Activated CD8-positive, alpha-beta memory T cell treated with anti-CD3 and anti-CD28 coated beads, Interleukin-2, amount 50 U/mL, for 48 hours (primary cell): ENCODE measurements around the gene SPDYE17.
A peak's percentile ranks its signal among the peaks of the same experiment; 100 is the strongest.
"Not testable (repeated sequence)": the region's sequence is repeated elsewhere in the genome, so short reads cannot be mapped to it uniquely, and the experiment has no call there.

Experiments
- DNase-seq: peaks from one replicate; pipeline ENCODE4 v3.0.0-alpha.2; 2020

The SPDYE17 gene

DNA sequence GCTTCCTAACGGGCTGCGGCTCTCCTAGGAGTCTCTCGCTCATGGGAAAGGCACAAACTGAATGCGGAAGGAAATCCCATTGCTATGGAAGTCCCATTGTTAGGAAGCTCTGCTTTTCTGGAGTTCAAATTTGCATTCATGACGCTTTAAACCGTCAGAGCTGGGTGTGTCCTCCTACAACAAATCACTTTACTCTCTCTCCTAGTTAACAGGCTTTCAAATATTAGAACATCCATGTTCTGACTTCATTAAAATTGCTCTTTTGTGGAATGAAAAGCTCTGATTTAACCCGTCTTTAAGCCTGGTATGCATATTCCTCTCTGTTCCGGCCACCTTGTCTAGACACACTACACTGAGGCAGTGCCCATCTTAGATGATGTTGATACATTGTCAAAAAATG lies at the start of gene SPDYE17:
Gene SPDYE17 (minus strand): TSS at position 101 of the 400 bp plus-strand sequence. CDS start 1,791 bp downstream, outside the sequence.
- DNase-seq, result not testable (repeated sequence)

- not testable (repeated sequence) for DNase-seq
These were observed 48.1 kb upstream of the SPDYE17 start for GRCh38 chr7:77080236-77080635.

DNA sequence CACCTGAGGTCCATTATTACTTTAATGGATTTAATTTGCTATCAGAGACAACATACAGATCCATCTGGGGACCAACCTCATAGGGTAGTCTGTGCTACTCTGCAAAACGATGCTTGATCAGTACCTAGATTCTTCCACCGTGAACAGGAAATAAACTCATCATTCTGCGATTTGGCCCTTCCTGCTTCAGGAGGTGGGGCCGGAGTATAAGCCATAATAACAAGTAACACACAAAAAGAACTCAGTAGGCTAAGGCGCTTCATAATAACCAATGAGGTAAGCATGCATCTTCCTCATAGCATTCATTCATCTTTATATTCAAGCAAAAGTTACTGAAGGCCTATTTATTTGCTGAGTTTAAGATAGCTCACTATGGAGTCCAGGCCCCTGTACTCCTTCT lies 47.5 kb upstream of the SPDYE17 start:
- not testable (repeated sequence) for DNase-seq

DNA sequence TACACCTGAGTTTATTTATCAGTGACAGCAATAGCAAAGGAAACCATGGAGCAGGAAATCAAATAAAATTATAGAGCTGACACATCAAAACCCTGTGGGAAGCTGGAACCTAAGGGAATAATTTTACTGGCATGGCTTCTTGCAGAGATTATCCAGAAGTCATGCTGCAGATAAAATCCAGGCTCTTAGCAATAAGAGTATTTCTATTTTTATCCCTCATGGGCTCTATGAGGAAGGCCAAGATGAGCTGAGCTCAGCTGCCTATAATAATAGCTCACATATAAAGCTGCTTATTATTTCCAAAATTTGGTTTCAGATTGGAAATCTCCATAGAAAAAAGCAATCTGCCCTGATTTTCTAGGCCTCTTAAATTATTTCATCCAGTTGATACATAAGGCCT lies 47.0 kb upstream of the SPDYE17 start:
- not testable (repeated sequence) for DNase-seq

DNA sequence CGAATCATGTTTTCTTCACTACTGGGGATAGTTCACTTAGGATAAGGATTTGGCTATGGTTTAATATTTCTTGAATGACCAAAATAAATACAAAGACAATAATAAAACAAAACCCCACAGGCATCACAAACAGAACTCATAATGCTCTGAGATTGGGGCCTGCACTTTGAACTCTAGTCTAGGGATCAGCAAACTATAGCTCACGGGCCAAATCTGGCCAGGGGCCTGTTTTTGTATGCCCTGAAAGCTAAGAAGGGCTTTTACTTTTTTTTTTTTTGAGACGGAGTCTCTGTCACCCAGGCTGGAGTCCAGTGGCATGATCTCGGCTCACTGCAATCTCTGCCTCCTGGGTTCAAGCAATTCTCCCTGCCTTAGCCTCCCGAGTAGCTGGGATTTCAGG lies 44.9 kb upstream of the SPDYE17 start:
- not testable (repeated sequence) for DNase-seq

GRCh38 chr7:77074786-77075396 lies 42.7 kb upstream of the SPDYE17 start:
- DNase-seq, result not testable (repeated sequence)

- DNase-seq, result not testable (repeated sequence)
These were observed 38.9 kb upstream of the SPDYE17 start for GRCh38 chr7:77071108-77071507.

- DNase-seq, result not testable (repeated sequence)
These were observed 33.7 kb upstream of the SPDYE17 start for GRCh38 chr7:77065869-77066268.

GRCh38 chr7:77063732-77064131 lies 31.6 kb upstream of the SPDYE17 start:
- DNase-seq, result not testable (repeated sequence)

GRCh38 chr7:77062557-77062956 lies 30.4 kb upstream of the SPDYE17 start, which contains the start of gene SPDYE18:
TSS of gene SPDYE18 (minus strand) at chr7:77062558. CDS start at chr7:77060512, 2,046 bp downstream.
- DNase-seq, result not testable (repeated sequence)

DNA sequence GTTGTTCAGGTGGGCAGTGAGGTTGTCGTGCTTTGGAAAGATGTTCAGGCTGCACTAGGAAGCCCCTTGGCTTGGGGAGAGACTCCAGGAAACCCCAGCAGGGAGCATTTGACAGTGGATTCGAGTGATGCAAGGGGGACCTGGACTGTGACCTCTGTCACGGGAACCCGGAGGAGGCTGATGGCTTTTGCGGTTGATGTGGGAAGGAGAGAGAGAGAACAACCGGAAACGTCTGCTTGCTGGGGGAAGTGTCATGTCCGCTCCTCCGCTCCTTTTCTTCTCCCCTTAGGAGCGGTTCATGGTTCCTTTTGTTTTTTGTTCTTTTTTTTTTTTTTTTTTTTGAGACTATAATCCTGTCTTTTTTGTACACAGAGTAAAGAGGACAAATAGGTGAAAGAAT lies 5.8 kb downstream of the SPDYE17 start:
- not testable (repeated sequence) for DNase-seq

DNA sequence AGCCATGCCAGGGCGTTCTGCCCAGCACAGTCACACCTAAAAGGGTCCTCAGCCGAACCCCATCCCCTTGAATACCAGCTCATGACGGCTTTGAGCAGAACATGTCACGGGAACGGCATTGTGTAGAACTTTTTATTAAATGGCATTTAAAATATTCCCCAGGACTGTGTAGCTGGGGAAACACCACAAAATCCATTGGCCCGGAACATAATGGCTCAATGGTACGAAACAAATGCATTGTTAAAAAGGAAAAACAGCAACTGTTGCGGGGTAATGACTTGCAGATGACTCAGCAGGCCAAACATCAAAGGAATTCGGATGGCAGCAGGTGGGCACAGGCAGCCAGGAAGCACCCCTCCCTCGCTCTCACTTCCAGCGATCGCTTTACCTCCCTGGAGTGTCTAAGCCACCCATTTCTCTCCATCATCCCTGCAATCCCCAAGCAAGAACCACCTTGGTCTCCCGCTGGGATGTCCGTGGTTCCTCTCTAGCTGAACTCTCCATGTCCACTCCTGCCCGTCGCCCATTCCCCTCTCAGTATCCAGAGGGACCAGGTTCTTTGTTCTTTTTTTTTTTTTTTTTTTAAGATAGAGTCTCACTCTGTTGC lies 22.0 kb downstream of the SPDYE17 start:
- DNase-seq, result not testable (repeated sequence)

DNA sequence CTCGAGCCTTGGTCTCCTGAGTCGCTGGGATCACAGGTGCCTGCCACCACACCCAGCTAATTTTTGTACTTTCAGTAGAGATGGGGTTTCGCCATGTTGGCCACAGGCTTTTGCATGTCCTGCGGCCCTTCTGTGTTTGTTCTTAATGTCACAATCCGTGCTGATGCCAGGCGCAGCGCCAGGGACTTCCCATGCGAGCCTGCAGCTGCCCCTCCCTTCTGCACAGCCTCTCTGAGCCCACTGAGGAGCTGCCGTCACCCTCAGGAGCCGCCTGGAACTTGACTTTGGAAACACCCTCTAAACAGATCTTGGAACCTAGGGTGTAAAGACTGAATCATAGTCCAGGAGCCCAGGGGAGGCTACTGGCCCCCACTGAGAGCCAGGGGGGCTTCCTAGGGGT lies 24.2 kb downstream of the SPDYE17 start:
- DNase-seq, result not testable (repeated sequence)

DNA sequence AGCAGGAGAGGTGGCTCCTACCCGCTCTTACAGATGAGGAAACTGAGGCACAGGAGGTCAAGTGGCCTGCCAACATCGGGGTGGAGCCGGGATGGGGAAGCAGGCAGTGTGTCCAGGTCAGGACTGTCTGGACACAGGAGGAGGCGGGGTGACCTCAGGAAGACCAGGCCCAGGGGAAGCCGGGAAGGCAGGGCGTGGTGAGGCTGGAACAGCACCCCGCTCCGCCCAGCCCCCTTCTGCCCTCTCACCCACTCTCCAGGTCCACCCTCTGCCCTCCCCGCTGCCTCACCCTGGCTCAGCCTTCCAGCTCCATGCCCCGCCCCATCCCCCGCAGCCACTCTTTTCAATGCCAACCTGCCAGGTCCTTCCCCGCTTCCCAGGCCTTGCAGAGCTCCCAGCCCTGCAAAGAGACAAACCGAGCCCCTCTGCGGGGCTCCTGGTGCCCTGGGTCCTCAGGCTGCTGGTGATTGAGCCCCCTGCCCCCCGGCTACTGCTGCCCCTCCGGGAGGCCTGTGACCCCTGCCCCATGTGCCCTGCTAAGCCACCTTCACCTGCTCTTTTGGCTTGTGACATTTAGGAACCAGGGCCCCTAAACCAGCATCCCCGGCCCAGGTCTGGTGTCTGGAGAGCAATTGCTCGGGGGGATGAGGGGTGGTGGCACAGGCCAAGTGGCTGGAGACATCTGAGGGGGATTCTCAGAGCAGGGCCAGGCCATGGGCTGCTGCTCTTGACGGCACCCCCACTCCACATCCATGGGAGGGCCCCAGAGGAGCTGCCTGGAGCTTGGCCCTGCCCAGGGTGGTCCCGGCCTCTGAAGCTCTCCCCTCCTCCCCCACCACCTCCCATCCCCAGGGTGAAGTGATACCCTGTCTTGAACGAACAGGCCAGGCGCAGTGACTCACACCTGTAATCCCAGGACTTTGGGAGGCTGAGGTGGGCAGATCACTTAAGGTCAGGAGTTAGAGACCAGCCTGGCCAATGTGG lies 25.7 kb downstream of the SPDYE17 start:
- DNase-seq, result not testable (repeated sequence)

- not testable (repeated sequence) for DNase-seq
These were observed 26.6 kb downstream of the SPDYE17 start for GRCh38 chr7:77005461-77006057.

DNA sequence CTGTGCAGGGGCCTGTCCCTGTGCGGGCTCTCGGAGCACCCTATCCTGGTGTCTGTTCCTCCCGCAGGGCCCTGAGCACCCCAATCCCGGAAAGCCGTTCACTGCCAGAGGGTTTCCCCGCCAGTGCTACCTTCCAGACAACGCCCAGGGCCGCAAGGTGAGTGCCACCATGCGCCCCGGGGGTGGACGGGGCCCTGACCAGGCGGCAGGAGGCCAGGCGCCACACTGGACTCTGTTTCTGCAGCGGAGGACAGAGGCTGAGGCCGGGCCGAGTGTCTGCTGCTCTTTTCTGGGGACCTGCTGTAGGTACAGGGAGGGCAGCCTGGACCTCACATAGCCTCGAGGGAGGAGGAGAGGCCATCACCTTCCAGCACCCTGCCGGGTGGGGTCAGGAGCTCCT lies 28.0 kb downstream of the SPDYE17 start:
- peak; percentile 8 for DNase-seq

- DNase-seq, result peak; percentile 26
These were observed 28.9 kb downstream of the SPDYE17 start for GRCh38 chr7:77003241-77003640.

DNA sequence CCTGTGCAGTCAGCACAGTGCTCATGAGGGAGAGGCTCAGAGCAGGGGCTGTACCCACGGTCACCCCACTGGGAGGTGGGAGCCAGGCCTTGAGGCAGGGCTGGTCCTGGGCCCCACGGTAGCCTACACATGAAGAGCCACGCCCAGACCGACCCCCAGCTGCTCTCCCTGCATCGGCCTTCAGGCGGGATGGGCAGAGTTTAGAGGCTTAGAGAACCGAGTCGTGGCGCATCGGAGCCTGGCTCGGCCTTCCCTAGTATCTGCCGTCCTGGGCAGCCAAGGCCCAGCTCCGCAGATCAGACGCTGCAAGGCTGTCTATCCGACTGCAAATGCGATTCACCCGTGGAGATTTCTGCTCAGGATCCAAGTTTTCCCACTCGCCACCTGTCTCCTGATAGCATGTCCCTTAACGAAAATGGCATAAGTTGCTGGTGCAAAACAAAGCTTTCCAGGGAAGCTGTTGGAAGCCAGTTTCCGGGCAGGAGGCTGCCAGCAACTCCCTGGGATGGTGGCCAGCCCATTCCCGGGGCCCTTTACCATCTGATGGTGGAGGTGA lies 29.4 kb downstream of the SPDYE17 start:
- peak; percentile 13 for DNase-seq

DNA sequence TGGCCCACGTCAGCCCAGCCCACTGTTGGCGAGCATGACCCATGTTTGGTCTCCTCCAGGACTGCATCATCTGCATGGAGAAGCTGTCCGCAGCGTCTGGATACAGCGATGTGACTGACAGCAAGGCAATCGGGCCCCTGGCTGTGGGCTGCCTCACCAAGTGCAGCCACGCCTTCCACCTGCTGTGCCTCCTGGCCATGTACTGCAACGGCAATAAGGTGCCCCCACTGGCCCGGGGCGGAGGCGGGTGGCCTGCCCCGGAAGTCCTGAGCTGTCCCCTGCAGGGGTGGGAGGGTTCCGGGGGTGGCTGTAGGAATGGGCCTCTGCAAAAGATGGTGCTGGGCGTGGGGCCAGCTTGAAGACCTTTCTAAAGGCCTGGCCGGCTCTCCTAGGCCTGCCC lies 30.1 kb downstream of the SPDYE17 start:
- peak; percentile 29 for DNase-seq

GRCh38 chr7:76999474-77000107 lies 32.6 kb downstream of the SPDYE17 start:
- DNase-seq, result peak; percentile 28

DNA sequence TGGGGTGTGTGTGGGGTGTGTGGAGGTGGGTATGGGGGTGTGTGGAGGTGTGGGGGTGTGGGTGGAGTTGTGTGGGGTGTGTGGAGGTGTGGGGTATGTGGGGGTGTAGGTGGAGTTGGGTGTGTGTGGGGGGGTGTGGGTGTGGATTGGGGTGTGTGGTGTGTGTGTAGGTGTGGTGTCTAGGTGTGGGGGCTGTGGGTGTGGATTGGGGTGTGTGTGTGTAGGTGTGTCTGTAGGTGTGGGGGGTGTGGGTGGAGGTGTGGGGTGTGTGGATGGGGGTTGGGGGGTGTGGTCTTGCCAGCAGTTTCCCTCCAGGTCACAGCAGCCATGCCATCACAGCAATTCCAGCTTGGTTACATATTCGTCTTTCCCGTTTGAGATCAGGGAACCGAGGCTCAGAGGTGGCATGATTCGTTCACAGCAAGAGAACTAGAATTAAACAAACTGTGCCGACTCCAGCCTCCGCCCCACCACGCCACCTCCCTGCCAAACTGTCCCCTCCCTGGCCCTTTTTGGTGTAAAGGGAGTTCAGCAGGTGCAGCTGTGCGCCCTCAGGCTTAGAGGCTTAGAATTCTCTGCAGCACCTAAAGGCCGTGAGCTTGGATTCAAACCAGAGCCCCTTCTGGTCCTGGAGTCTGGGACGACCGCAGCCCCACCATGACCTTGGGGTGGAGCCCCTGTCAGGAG lies 33.3 kb downstream of the SPDYE17 start:
- peak; percentile 52 for DNase-seq

DNA sequence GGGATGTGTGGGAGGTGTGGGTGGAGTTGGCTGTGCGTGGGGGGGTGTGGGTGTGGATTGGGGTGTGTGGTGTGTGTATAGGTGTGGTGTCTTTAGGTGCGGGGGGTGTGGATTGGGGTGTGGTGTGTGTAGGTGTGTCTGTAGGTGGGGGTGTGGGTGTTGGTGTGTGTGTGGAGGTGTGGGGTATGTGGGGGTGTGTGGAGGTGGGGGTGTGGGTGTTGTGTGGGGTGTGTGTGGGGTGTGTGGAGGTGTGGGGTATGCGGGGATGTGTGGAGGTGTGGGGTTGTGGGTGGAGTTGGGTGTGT lies 33.9 kb downstream of the SPDYE17 start:
- DNase-seq, result peak; percentile 49
